HepG2 (cell line): ENCODE results near the gene LRP1B. TPM values are rescaled to one million over a fixed set of nuclear protein-coding genes. Genes with fewer than 3 reads are reported as not detected.

ENCODE experiments used
- ATAC-seq: fragments of 200-7000 bp; cut with Tn5 transposase; 3 replicates; pipeline ENCODE4 v1.9.1; 2020; ENCODE audit warnings: mild to moderate bottlenecking, moderate library complexity
- BruUV-seq: library from RNA; stranded (reverse); fragments of 400-500 nt; replicated peaks from 2 replicates; lab custom pipeline; 2021; lab: Mats Ljungman, UMichigan
- CTCF ChIA-PET: fragments of 300-600 bp; formaldehyde crosslinking; extraction: SDS; loops from one replicate; lab custom pipeline; 2021; ENCODE audit warnings: low total read pairs, inconsistent platforms, low intra/inter-chr PET ratio; lab: Yijun Ruan, JAX
- POLR2A ChIA-PET: fragments of 350-600 bp; sonication (Branson Sonifier 250); formaldehyde crosslinking; loops from one replicate; lab custom pipeline; 2020; ENCODE audit warnings: antibody characterized with exemption, inconsistent platforms; lab: Yijun Ruan, JAX
- DNase-seq: peaks from one replicate; pipeline ENCODE4 v3.0.0-alpha.2; 2015; ENCODE audit warnings: low spot score
- FAIRE-seq: peaks from 3 replicates; lab custom pipeline; 2011; peaks lifted over from hg19 to GRCh38; lab: Jason Lieb, UNC
- H2AFZ ChIP-seq: one replicate; pipeline ENCODE4 v1.6.1; 2011; ENCODE audit warnings: low read length, inconsistent platforms
- H3K27ac ChIP-seq: fragments of 300-600 bp; 3 replicates; pipeline ENCODE4 v1.8.0; 2011; ENCODE audit warnings: mixed run types, mild to moderate bottlenecking, mixed read lengths, low read length, inconsistent platforms; ENCODE audit not compliant: insufficient read depth; ENCODE audit errors: extremely low read length
- H3K27me3 ChIP-seq, 2 experiments: fragments of 200-600 bp in 1 of 2; 2 replicates in 1 of 2; 3 replicates in 1 of 2; pipeline versions ENCODE4 v1.6.0 to v1.8.0; 2011; ENCODE audit warnings: low read length in 2 of 2, mild to moderate bottlenecking in 2 of 2, moderate library complexity in 2 of 2, inconsistent platforms in 1 of 2; ENCODE audit not compliant: insufficient read depth in 2 of 2, control insufficient read depth in 1 of 2
- H3K36me3 ChIP-seq, 2 experiments: fragments of 200-600 bp in 1 of 2; replicated peaks in 1 of 2; 2 replicates in 1 of 2; 3 replicates in 1 of 2; pipeline versions ENCODE4 v1.5.1 to v1.8.0; 2011; ENCODE audit warnings: low read length in 2 of 2, inconsistent platforms in 1 of 2; ENCODE audit not compliant: insufficient read depth in 2 of 2, control insufficient read depth in 1 of 2
- H3K4me1 ChIP-seq: 2 replicates; pipeline ENCODE4 v1.5.1; 2012; ENCODE audit warnings: low read length, inconsistent platforms; ENCODE audit not compliant: insufficient read depth
- H3K4me2 ChIP-seq: 2 replicates; pipeline ENCODE4 v1.6.0; 2011; ENCODE audit warnings: low read depth, low read length, inconsistent platforms
- H3K4me3 ChIP-seq, 3 experiments: fragments of 200-600 bp in 1 of 3; sonication (generic), shearing (Covaris generic) in 1 of 3; replicated peaks in 1 of 3; 2 replicates each; pipeline ENCODE4 v1.5.1; 2011 to 2016; ENCODE audit warnings: low read length in 3 of 3, inconsistent platforms in 2 of 3, low read depth in 2 of 3, mild to moderate bottlenecking in 2 of 3, control low read depth in 1 of 3, mixed read lengths in 1 of 3; ENCODE audit not compliant: insufficient read depth in 1 of 3
- H3K79me2 ChIP-seq: one replicate; pipeline ENCODE4 v1.6.1; 2011; ENCODE audit warnings: low read length, inconsistent platforms; ENCODE audit not compliant: insufficient read depth
- H3K9ac ChIP-seq: 2 replicates; pipeline ENCODE4 v1.6.0; 2011; ENCODE audit warnings: mild to moderate bottlenecking, low read depth, low read length, inconsistent platforms; ENCODE audit not compliant: insufficient read depth
- H3K9me3 ChIP-seq: 2 replicates; pipeline ENCODE4 v1.5.1; 2012; ENCODE audit warnings: mild to moderate bottlenecking, low read length
- H4K20me1 ChIP-seq: 2 replicates; pipeline ENCODE4 v1.6.0; 2011; ENCODE audit warnings: inconsistent platforms, mild to moderate bottlenecking, low read length, moderate library complexity; ENCODE audit not compliant: insufficient read depth
- E2F1 ChIP-seq: sonication (generic); formaldehyde crosslinking; IDR thresholded peaks from 2 replicates; pipeline ENCODE4 v1.5.0; 2020; ENCODE audit warnings: missing genetic modification reagents
- ETV5 ChIP-seq: IDR thresholded peaks from 2 replicates; pipeline ENCODE4 v1.6.1; 2018; ENCODE audit warnings: missing biosample characterization, missing genetic modification reagents, inconsistent platforms, borderline replicate concordance
- GATA4 ChIP-seq: sonication (generic); IDR thresholded peaks from 2 replicates; pipeline ENCODE4 v1.6.1; 2016; ENCODE audit warnings: antibody characterized with exemption, low read depth, borderline replicate concordance
- MAFF ChIP-seq: IDR thresholded peaks from 2 replicates; pipeline ENCODE4 v1.6.1; 2011; ENCODE audit warnings: low read depth, low read length, improper control_type of control experiment
- SMARCE1 ChIP-seq: fragments of 450-650 bp; IDR thresholded peaks from 2 replicates; pipeline ENCODE4 v1.6.1; 2017; ENCODE audit warnings: borderline replicate concordance
- SP2 ChIP-seq: sonication (generic); formaldehyde crosslinking; IDR thresholded peaks from 2 replicates; pipeline ENCODE4 v1.5.1; 2020; ENCODE audit warnings: mild to moderate bottlenecking, missing genetic modification reagents
- SP4 ChIP-seq: sonication (generic); formaldehyde crosslinking; IDR thresholded peaks from 2 replicates; pipeline ENCODE4 v1.8.1; 2023; ENCODE audit warnings: mild to moderate bottlenecking, missing genetic modification reagents
- ZNF232 ChIP-seq: sonication (generic); formaldehyde crosslinking; IDR thresholded peaks from 2 replicates; pipeline ENCODE4 v1.4.0; 2020; ENCODE audit warnings: missing genetic modification reagents, borderline replicate concordance
- ZNF703 ChIP-seq: sonication (generic); formaldehyde crosslinking; IDR thresholded peaks from 2 replicates; pipeline ENCODE4 v1.5.1; 2020; ENCODE audit warnings: missing genetic modification reagents, mild to moderate bottlenecking, moderate library complexity, borderline replicate concordance
- WGBS: methylation state at CpG from one replicate; pipeline ENCODE4 v1.1.6; 2017; ENCODE audit warnings: low lambda C conversion rate; 5-methylcytosine and 5-hydroxymethylcytosine counted together
- in situ Hi-C: cut with HindIII; loops from 2 replicates; pipeline ENCODE4 v1.10.0; 2017; ENCODE audit warnings: low pct_unique_long_range_greater_than_20kb; ENCODE audit not compliant: extremely low pct_ligation_motif_present
- intact Hi-C: fragments of 100-400 bp; cut with micrococcal nuclease; formaldehyde crosslinking; loops from one replicate; pipeline ENCODE4 v1.10.0; 2022; ENCODE audit not compliant: unreplicated experiment
- polyA plus RNA-seq, 8 experiments: library from polyadenylated mRNA; depleted of rRNA in 3 of 8; stranded (reverse) in 7 of 8; unstranded in 1 of 8; fragments of >200 nt; fragmentation: Illumina TruSeq in 4 of 8; extraction: Trizol in 4 of 8; gene quantifications; 2 replicates each; pipeline versions ENCODE4 v1.2.1 to v1.2.3, GENCODE V29; 2011 to 2016; ENCODE audit warnings: low read depth in 4 of 8, missing spikeins in 1 of 8, mixed read lengths in 1 of 8; ENCODE audit not compliant: insufficient read depth in 1 of 8
- total RNA-seq, 5 experiments: library from RNA; depleted of rRNA; stranded (reverse); fragments of >200 nt; fragmentation: Illumina TruSeq; extraction: Trizol; gene quantifications; 2 replicates each; pipeline ENCODE4 v1.2.3, GENCODE V29; 2016; ENCODE audit warnings: low read depth in 1 of 5
- TF ChIP-seq, protein P1 (sequence below): sonication (generic); formaldehyde crosslinking; IDR thresholded peaks from 2 replicates; pipeline ENCODE4 v1.4.0; 2020; ENCODE audit warnings: missing genetic modification reagents
- TF ChIP-seq, protein P2 (sequence below): sonication (generic); formaldehyde crosslinking; IDR thresholded peaks from 2 replicates; pipeline ENCODE4 v1.8.1; 2023; ENCODE audit warnings: mild to moderate bottlenecking, inconsistent platforms, moderate library complexity, missing genetic modification reagents, borderline replicate concordance
- TF ChIP-seq, protein P3 (sequence below): sonication (generic); formaldehyde crosslinking; IDR thresholded peaks from 2 replicates; pipeline ENCODE4 v1.5.1; 2020; ENCODE audit warnings: mild to moderate bottlenecking, missing genetic modification reagents, moderate library complexity

The LRP1B gene
- total and polyA plus RNA-seq, 2 of the 13 experiments (the other 11 are each of a cell fraction or from before 2014, with no cell fraction given): 0.04 TPM; not detected in 1

- H3K4me1 ChIP-seq: no peaks in the 10 kb centered on the region
- no TSS peak for BruUV-seq
- H3K9ac ChIP-seq: no peak overlapping the region
- H3K79me2 ChIP-seq: no peaks in the 10 kb centered on the region
- H3K36me3 ChIP-seq: no peaks in the 10 kb centered on the region
- ATAC-seq: no peak
- H3K9me3 ChIP-seq: no peaks in the 10 kb centered on the region
- intact Hi-C loops (no loop called here), in situ Hi-C loops (no loop called here)
- no peaks in the 10 kb centered on the region for H3K27me3 ChIP-seq
- H4K20me1 ChIP-seq: no peaks in the 10 kb centered on the region
- 16% methylated on average over 2 of the region's 2 CpGs for WGBS
- ChIA-PET CTCF (no interaction called here), POLR2A (no interaction called here)
- FAIRE-seq: no peak
- no peak overlapping the region for H2AFZ ChIP-seq
- H3K4me2 ChIP-seq: no peak overlapping the region
- H3K27ac ChIP-seq: no peak overlapping the region
- DNase-seq: no peak
- TF ChIP-seq, protein P1, sequence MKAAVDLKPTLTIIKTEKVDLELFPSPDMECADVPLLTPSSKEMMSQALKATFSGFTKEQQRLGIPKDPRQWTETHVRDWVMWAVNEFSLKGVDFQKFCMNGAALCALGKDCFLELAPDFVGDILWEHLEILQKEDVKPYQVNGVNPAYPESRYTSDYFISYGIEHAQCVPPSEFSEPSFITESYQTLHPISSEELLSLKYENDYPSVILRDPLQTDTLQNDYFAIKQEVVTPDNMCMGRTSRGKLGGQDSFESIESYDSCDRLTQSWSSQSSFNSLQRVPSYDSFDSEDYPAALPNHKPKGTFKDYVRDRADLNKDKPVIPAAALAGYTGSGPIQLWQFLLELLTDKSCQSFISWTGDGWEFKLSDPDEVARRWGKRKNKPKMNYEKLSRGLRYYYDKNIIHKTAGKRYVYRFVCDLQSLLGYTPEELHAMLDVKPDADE (CRISPR knock-in tag): no peak
- TF ChIP-seq, all 625 proteins: peak for 0
- H3K4me3 ChIP-seq: no peak overlapping the region
These were observed 224.1 kb downstream of the LRP1B start for GRCh38 chr2:141906678-141907077.

- no peak overlapping the region for H3K9ac ChIP-seq
- H3K36me3 ChIP-seq: no peaks in the 10 kb centered on the region
- CTCF ChIA-PET: no interaction called here
- no peaks in the 10 kb centered on the region for H3K9me3 ChIP-seq
- H4K20me1 ChIP-seq: no peaks in the 10 kb centered on the region
- no peak overlapping the region for H3K27ac ChIP-seq
- no peak overlapping the region for H3K4me3 ChIP-seq
- ATAC-seq: no peak
- no peak overlapping the region for H3K4me2 ChIP-seq
- H3K4me1 ChIP-seq: no peaks in the 10 kb centered on the region
- no peak overlapping the region for H2AFZ ChIP-seq
- in situ Hi-C loops: no loop called here
- WGBS: 14% methylated on average over 2 of the region's 2 CpGs
- no peaks in the 10 kb centered on the region for H3K27me3 ChIP-seq
- BruUV-seq: no TSS peak
- DNase-seq: no peak
- H3K79me2 ChIP-seq: no peaks in the 10 kb centered on the region
- intact Hi-C loops: no loop called here
- POLR2A ChIA-PET: no interaction called here
- FAIRE-seq: no peak
- TF ChIP-seq SMARCE1 (no peak), ZNF703 (CRISPR knock-in tag) (no peak), E2F1 (CRISPR knock-in tag) (no peak), SP2 (CRISPR knock-in tag) (no peak), GATA4 (no peak), MAFF (no peak), SP4 (CRISPR knock-in tag) (no peak), ZNF232 (CRISPR knock-in tag) (no peak), ETV5 (CRISPR knock-in tag) (no peak)
- TF ChIP-seq, protein P2, sequence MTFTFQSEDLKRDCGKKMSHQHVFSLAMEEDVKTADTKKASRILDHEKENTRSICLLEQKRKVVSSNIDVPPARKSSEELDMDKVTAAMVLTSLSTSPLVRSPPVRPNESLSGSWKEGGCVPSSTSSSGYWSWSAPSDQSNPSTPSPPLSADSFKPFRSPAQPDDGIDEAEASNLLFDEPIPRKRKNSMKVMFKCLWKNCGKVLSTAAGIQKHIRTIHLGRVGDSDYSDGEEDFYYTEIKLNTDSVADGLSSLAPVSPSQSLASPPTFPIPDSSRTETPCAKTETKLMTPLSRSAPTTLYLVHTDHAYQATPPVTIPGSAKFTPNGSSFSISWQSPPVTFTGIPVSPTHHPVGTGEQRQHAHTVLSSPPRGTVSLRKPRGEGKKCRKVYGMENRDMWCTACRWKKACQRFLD (CRISPR knock-in tag): no peak
- TF ChIP-seq, protein P3, sequence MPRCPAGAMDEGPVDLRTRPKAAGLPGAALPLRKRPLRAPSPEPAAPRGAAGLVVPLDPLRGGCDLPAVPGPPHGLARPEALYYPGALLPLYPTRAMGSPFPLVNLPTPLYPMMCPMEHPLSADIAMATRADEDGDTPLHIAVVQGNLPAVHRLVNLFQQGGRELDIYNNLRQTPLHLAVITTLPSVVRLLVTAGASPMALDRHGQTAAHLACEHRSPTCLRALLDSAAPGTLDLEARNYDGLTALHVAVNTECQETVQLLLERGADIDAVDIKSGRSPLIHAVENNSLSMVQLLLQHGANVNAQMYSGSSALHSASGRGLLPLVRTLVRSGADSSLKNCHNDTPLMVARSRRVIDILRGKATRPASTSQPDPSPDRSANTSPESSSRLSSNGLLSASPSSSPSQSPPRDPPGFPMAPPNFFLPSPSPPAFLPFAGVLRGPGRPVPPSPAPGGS: no peak
These were observed 230.0 kb downstream of the LRP1B start for GRCh38 chr2:141900826-141901225.
